A375 (cell line): Measurements from ENCODE around the gene PAPPA. TPM values are rescaled to one million over a fixed set of nuclear protein-coding genes. Genes with fewer than 3 reads are reported as not detected.

ENCODE experiments used
- total RNA-seq: library from RNA; depleted of rRNA; stranded (reverse); fragments of >200 nt; shearing (Covaris generic); gene quantifications from 2 replicates; pipeline ENCODE4 v1.2.3, GENCODE V29; 2014; rRNA removed

The PAPPA gene, protein sequence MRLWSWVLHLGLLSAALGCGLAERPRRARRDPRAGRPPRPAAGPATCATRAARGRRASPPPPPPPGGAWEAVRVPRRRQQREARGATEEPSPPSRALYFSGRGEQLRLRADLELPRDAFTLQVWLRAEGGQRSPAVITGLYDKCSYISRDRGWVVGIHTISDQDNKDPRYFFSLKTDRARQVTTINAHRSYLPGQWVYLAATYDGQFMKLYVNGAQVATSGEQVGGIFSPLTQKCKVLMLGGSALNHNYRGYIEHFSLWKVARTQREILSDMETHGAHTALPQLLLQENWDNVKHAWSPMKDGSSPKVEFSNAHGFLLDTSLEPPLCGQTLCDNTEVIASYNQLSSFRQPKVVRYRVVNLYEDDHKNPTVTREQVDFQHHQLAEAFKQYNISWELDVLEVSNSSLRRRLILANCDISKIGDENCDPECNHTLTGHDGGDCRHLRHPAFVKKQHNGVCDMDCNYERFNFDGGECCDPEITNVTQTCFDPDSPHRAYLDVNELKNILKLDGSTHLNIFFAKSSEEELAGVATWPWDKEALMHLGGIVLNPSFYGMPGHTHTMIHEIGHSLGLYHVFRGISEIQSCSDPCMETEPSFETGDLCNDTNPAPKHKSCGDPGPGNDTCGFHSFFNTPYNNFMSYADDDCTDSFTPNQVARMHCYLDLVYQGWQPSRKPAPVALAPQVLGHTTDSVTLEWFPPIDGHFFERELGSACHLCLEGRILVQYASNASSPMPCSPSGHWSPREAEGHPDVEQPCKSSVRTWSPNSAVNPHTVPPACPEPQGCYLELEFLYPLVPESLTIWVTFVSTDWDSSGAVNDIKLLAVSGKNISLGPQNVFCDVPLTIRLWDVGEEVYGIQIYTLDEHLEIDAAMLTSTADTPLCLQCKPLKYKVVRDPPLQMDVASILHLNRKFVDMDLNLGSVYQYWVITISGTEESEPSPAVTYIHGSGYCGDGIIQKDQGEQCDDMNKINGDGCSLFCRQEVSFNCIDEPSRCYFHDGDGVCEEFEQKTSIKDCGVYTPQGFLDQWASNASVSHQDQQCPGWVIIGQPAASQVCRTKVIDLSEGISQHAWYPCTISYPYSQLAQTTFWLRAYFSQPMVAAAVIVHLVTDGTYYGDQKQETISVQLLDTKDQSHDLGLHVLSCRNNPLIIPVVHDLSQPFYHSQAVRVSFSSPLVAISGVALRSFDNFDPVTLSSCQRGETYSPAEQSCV (N-terminal part only)
- 0.30 and 0.37 TPM in 2 replicates for total RNA-seq

GRCh38 chr9:116153765-116154333, at the start of gene PAPPA:
PAPPA (plus strand) TSS chr9:116153791; CDS start chr9:116154173, 382 bp downstream.

